ENCODE measurements around the gene NOP58.
"Not testable (repeated sequence)": the region's sequence is repeated elsewhere in the genome, so short reads cannot be mapped to it uniquely, and the experiment has no call there.

Gene NOP58

GRCh38 chr2:202306034-202306433 is 40.5 kb downstream of the NOP58 start:
- no peak for DNase-seq (ENCODE audit: low read depth)

- DNase-seq (ENCODE audit: low read depth) = no peak
Measured at GRCh38 chr2:202307690-202308089, 42.1 kb downstream of the NOP58 start.

GRCh38 chr2:202311823-202312388 is 46.3 kb downstream of the NOP58 start:
- DNase-seq (ENCODE audit: low read depth) = no peak

GRCh38 chr2:202314116-202314515 is 48.6 kb downstream of the NOP58 start:
- no peak for DNase-seq (ENCODE audit: low read depth)

GRCh38 chr2:202317080-202317857 is 51.7 kb downstream of the NOP58 start:
- DNase-seq (ENCODE audit: low read depth) = peak; percentile 69

- DNase-seq (ENCODE audit: low read depth) = not testable (repeated sequence)
Measured at GRCh38 chr2:202320362-202320761, 54.8 kb downstream of the NOP58 start.

GRCh38 chr2:202322435-202322834 is 56.9 kb downstream of the NOP58 start:
- DNase-seq (ENCODE audit: low read depth) = no peak

GRCh38 chr2:202327858-202328257 is 62.3 kb downstream of the NOP58 start:
- no peak for DNase-seq (ENCODE audit: low read depth)

- peak; percentile 39 for DNase-seq (ENCODE audit: low read depth)
Measured at GRCh38 chr2:202335791-202336467, 70.4 kb downstream of the NOP58 start.

- no peak for DNase-seq (ENCODE audit: low read depth)
Measured at GRCh38 chr2:202337151-202337550, 71.6 kb downstream of the NOP58 start.

- DNase-seq (ENCODE audit: low read depth) = no peak
Measured at GRCh38 chr2:202337706-202338346, 72.3 kb downstream of the NOP58 start.

GRCh38 chr2:202339071-202339870 is 73.7 kb downstream of the NOP58 start:
- peak; percentile 56 for DNase-seq (ENCODE audit: low read depth)

GRCh38 chr2:202344178-202344577 is 78.6 kb downstream of the NOP58 start:
- DNase-seq (ENCODE audit: low read depth) = peak; percentile 28

- DNase-seq (ENCODE audit: low read depth) = no peak
Measured at GRCh38 chr2:202346180-202346579, 80.6 kb downstream of the NOP58 start.

Data from iris pigment epithelial cell (primary cell).